H1 (cell line): ENCODE data around the gene ATP13A3. TPM values are rescaled to one million over a fixed set of nuclear protein-coding genes. Genes with fewer than 3 reads are reported as not detected.

Experiments
- CTCF ChIA-PET: fragments of 300-600 bp; sonication (Branson Sonifier 250); formaldehyde crosslinking; loops from one replicate; lab custom pipeline; 2021; ENCODE audit not compliant: partially characterized antibody; lab: Charles Lee
- POLR2A ChIA-PET: fragments of 300-600 bp; sonication (Branson Sonifier 250); formaldehyde crosslinking; loops from one replicate; lab custom pipeline; 2021; ENCODE audit warnings: inconsistent platforms; ENCODE audit not compliant: partially characterized antibody; lab: Charles Lee
- DNase-seq, 2 experiments: peaks; one replicate each; pipeline versions ENCODE4 v3.0.0 to v3.0.0-alpha.2; 2010 to 2022; ENCODE audit warnings: low spot score in 2 of 2, low read depth in 1 of 2, mixed read lengths in 1 of 2
- FAIRE-seq: peaks from 2 replicates; lab custom pipeline; 2011; peaks lifted over from hg19 to GRCh38; lab: Jason Lieb, UNC
- H2AFZ ChIP-seq: 2 replicates; pipeline ENCODE4 v1.8.1; 2012; ENCODE audit warnings: low read length, inconsistent platforms
- H2AK5ac ChIP-seq: 2 replicates; pipeline ENCODE4 v1.6.1; 2013; ENCODE audit warnings: low read depth, low read length
- H2BK120ac ChIP-seq: replicated peaks from 2 replicates; pipeline ENCODE3; 2013; ENCODE audit warnings: low read depth, low read length, inconsistent platforms
- H2BK12ac ChIP-seq: 2 replicates; pipeline ENCODE4 v1.6.1; 2013; ENCODE audit warnings: low read depth, low read length
- H2BK15ac ChIP-seq: 2 replicates; pipeline ENCODE4 v1.6.1; 2013; ENCODE audit warnings: low read length
- H2BK20ac ChIP-seq: 2 replicates; pipeline ENCODE4 v1.6.1; 2013; ENCODE audit warnings: low read length
- H2BK5ac ChIP-seq: 2 replicates; pipeline ENCODE4 v1.6.1; 2013; ENCODE audit warnings: low read depth, low read length
- H3K14ac ChIP-seq: 2 replicates; pipeline ENCODE4 v1.6.1; 2013; ENCODE audit warnings: inconsistent platforms; ENCODE audit not compliant: insufficient read length
- H3K18ac ChIP-seq: 2 replicates; pipeline ENCODE4 v1.6.1; 2013; ENCODE audit warnings: low read length; ENCODE audit errors: extremely low read depth
- H3K23ac ChIP-seq: 2 replicates; pipeline ENCODE4 v1.6.1; 2013; ENCODE audit warnings: inconsistent platforms; ENCODE audit not compliant: insufficient read length
- H3K23me2 ChIP-seq: 2 replicates; pipeline ENCODE4 v1.6.1; 2013; ENCODE audit warnings: low read depth, low read length
- H3K27ac ChIP-seq: 2 replicates; pipeline ENCODE4 v1.6.1; 2011; ENCODE audit warnings: low read depth, low read length, inconsistent platforms
- H3K27me3 ChIP-seq, 4 experiments: replicated peaks in 1 of 4; 1 replicate in 1 of 4; 2 replicates in 3 of 4; pipeline versions ENCODE4 v1.6.1 to v1.8.1; 2011 to 2013; ENCODE audit warnings: low read length in 3 of 4, mild to moderate bottlenecking in 3 of 4, inconsistent platforms in 2 of 4, mixed read lengths in 2 of 4, moderate library complexity in 1 of 4; ENCODE audit not compliant: control insufficient read depth in 3 of 4, insufficient read depth in 3 of 4; ENCODE audit errors: extremely low read depth in 1 of 4
- H3K36me3 ChIP-seq, 4 experiments: 2 replicates each; pipeline versions ENCODE4 v1.6.1 to v1.8.1; 2011 to 2013; ENCODE audit warnings: mild to moderate bottlenecking in 4 of 4, low read length in 3 of 4, moderate library complexity in 2 of 4, control low read depth in 1 of 4, inconsistent platforms in 1 of 4; ENCODE audit not compliant: insufficient read depth in 4 of 4, control insufficient read depth in 2 of 4
- H3K4ac ChIP-seq: replicated peaks from 2 replicates; pipeline ENCODE3; 2013; ENCODE audit warnings: low read length, low read depth, mixed read lengths, inconsistent platforms; ENCODE audit not compliant: insufficient read length
- H3K4me1 ChIP-seq, 4 experiments: replicated peaks in 1 of 4; 1 replicate in 1 of 4; 2 replicates in 3 of 4; pipeline versions ENCODE4 v1.6.1 to v1.8.1; 2011 to 2013; ENCODE audit warnings: low read length in 3 of 4, inconsistent platforms in 2 of 4, mixed read lengths in 1 of 4; ENCODE audit not compliant: insufficient read depth in 4 of 4, control insufficient read depth in 3 of 4
- H3K4me2 ChIP-seq, 2 experiments: 2 replicates each; pipeline versions ENCODE4 v1.6.1 to v1.8.1; 2011 to 2013; ENCODE audit warnings: low read depth in 2 of 2, low read length in 2 of 2, control low read depth in 1 of 2, inconsistent platforms in 1 of 2, mild to moderate bottlenecking in 1 of 2; ENCODE audit not compliant: insufficient read depth in 1 of 2
- H3K4me3 ChIP-seq, 4 experiments: fragments of 200-600, 300-600 bp in 1 of 4; sonication (generic), shearing (Covaris generic), sonication (Bioruptor Twin) in 1 of 4; 2 replicates each; pipeline versions ENCODE4 v1.5.1 to v1.8.1; 2011 to 2016; ENCODE audit warnings: low read length in 4 of 4, low read depth in 3 of 4, control low read depth in 2 of 4, inconsistent platforms in 2 of 4, mild to moderate bottlenecking in 2 of 4, mixed read lengths in 1 of 4, moderate library complexity in 1 of 4; ENCODE audit not compliant: insufficient read depth in 2 of 4; ENCODE audit errors: extremely low read depth in 1 of 4
- H3K56ac ChIP-seq: replicated peaks from 2 replicates; pipeline ENCODE3; 2013; ENCODE audit warnings: low read depth, mild to moderate bottlenecking, mixed read lengths, low read length, inconsistent platforms; ENCODE audit not compliant: insufficient read length
- H3K79me1 ChIP-seq: 2 replicates; pipeline ENCODE4 v1.6.1; 2013; ENCODE audit warnings: low read depth, low read length, control low read depth
- H3K79me2 ChIP-seq, 2 experiments: 2 replicates each; pipeline versions ENCODE4 v1.6.1 to v1.8.1; 2012 to 2013; ENCODE audit warnings: low read length in 2 of 2, mild to moderate bottlenecking in 2 of 2, inconsistent platforms in 1 of 2; ENCODE audit not compliant: insufficient read depth in 2 of 2, control insufficient read depth in 1 of 2
- H3K9ac ChIP-seq, 4 experiments: replicated peaks in 1 of 4; 1 replicate in 1 of 4; 2 replicates in 3 of 4; pipeline versions ENCODE4 v1.6.1 to v1.8.1; 2011 to 2013; ENCODE audit warnings: low read depth in 3 of 4, low read length in 3 of 4, control low read depth in 2 of 4, mild to moderate bottlenecking in 2 of 4, moderate library complexity in 2 of 4, inconsistent platforms in 1 of 4; ENCODE audit errors: extremely low read depth in 1 of 4
- H3K9me3 ChIP-seq, 2 experiments: 2 replicates each; pipeline versions ENCODE4 v1.6.1 to v1.8.1; 2012 to 2013; ENCODE audit warnings: mild to moderate bottlenecking in 2 of 2, moderate library complexity in 2 of 2, control low read depth in 1 of 2, inconsistent platforms in 1 of 2, low read depth in 1 of 2, low read length in 1 of 2, mixed read lengths in 1 of 2; ENCODE audit not compliant: insufficient read depth in 2 of 2
- H4K20me1 ChIP-seq, 2 experiments: replicated peaks in 1 of 2; 2 replicates each; pipeline versions ENCODE3 to v1.8.1; 2011 to 2013; ENCODE audit warnings: inconsistent platforms in 2 of 2, low read length in 2 of 2, mild to moderate bottlenecking in 1 of 2; ENCODE audit not compliant: insufficient read depth in 2 of 2, control insufficient read depth in 1 of 2
- H4K5ac ChIP-seq: 2 replicates; pipeline ENCODE4 v1.6.1; 2013; ENCODE audit warnings: low read length, low read depth, mixed read lengths, inconsistent platforms; ENCODE audit not compliant: insufficient read length
- H4K8ac ChIP-seq: 2 replicates; pipeline ENCODE4 v1.8.0; 2013; ENCODE audit warnings: mild to moderate bottlenecking, moderate library complexity, low read length, inconsistent platforms; ENCODE audit not compliant: insufficient read depth; ENCODE audit errors: extremely low read depth
- H4K91ac ChIP-seq: replicated peaks from 2 replicates; pipeline ENCODE3; 2013; ENCODE audit warnings: low read length, mixed read lengths, inconsistent platforms; ENCODE audit not compliant: insufficient read length
- ASH2L ChIP-seq: fragments of 200-600, 300-600 bp; sonication (generic); IDR thresholded peaks from one replicate; pipeline ENCODE4 v1.7.1; 2017; ENCODE audit warnings: low read length
- GABPA ChIP-seq: IDR thresholded peaks from 2 replicates; pipeline ENCODE4 v1.6.1; 2011; ENCODE audit warnings: mild to moderate bottlenecking, low read length, moderate library complexity, borderline replicate concordance; ENCODE audit not compliant: insufficient read depth
- HDAC2 ChIP-seq, 2 experiments: fragments of 300-600 bp in 1 of 2; sonication (generic) in 1 of 2; IDR thresholded peaks; 2 replicates each; pipeline ENCODE4 v1.6.1; 2011 to 2012; ENCODE audit warnings: low read depth in 2 of 2, low read length in 2 of 2, mild to moderate bottlenecking in 2 of 2, moderate library complexity in 2 of 2, borderline replicate concordance in 1 of 2, inconsistent platforms in 1 of 2
- KDM4A ChIP-seq: IDR thresholded peaks from one replicate; pipeline ENCODE4 v1.7.1; 2012; ENCODE audit warnings: low read depth, mild to moderate bottlenecking, moderate library complexity, low read length, inconsistent platforms; ENCODE audit not compliant: severe bottlenecking
- POU5F1 ChIP-seq: IDR thresholded peaks from 2 replicates; pipeline ENCODE4 v1.6.1; 2011; ENCODE audit warnings: low read depth, mild to moderate bottlenecking, low read length, moderate library complexity
- RAD21 ChIP-seq, 2 experiments: IDR thresholded peaks in 1 of 2; conservative IDR thresholded peaks in 1 of 2; 2 replicates each; pipeline ENCODE4 v1.6.1; 2011; ENCODE audit warnings: low read depth in 2 of 2, low read length in 2 of 2, improper control_type of control experiment in 1 of 2, inconsistent platforms in 1 of 2, mild to moderate bottlenecking in 1 of 2, moderate library complexity in 1 of 2
- SP4 ChIP-seq: IDR thresholded peaks from 2 replicates; pipeline ENCODE4 v1.6.1; 2012; ENCODE audit warnings: low read length, inconsistent platforms
- TAF7 ChIP-seq: optimal IDR thresholded peaks from 2 replicates; pipeline ENCODE3; 2011; ENCODE audit warnings: low read depth, mild to moderate bottlenecking, inconsistent platforms, low read length, moderate library complexity, borderline replicate concordance
- TEAD4 ChIP-seq: IDR thresholded peaks from 2 replicates; pipeline ENCODE4 v1.6.1; 2012; ENCODE audit warnings: low read depth, low read length, inconsistent platforms, mixed read lengths
- WGBS, 2 experiments: shearing (Covaris generic) in 1 of 2; methylation state at CpG; one replicate each; pipeline versions ENCODE4 v1.1.6 to v1.1.7; 2013 to 2015; ENCODE audit warnings: low lambda C conversion rate in 2 of 2, mixed read lengths in 2 of 2, inconsistent platforms in 1 of 2, low coverage in 1 of 2, missing lambda C conversion rate in 1 of 2; ENCODE audit not compliant: insufficient replicate concordance in 2 of 2, insufficient coverage in 1 of 2, insufficient read length in 1 of 2; ENCODE audit errors: extremely low coverage in 1 of 2, missing lambda C conversion rate in 1 of 2; 5-methylcytosine and 5-hydroxymethylcytosine counted together
- polyA plus RNA-seq, 7 experiments: library from polyadenylated mRNA; depleted of rRNA in 3 of 7; stranded (reverse) in 5 of 7; unstranded in 2 of 7; fragments of >200 nt in 5 of 7; fragments of 200-250 nt in 2 of 7; gene quantifications; 1 replicate in 5 of 7; 2 replicates in 1 of 7; 4 replicates in 1 of 7; pipeline versions ENCODE4 v1.2.1 to v1.2.3, GENCODE V29; 2011 to 2013; ENCODE audit warnings: missing spikeins in 2 of 7, mixed read lengths in 2 of 7
- total RNA-seq: library from RNA; stranded (reverse); fragmentation: NEBNext Ultra II Directional; extraction: Animal tissue kit (Norgen Biotek cat#: 25700); gene quantifications from 2 replicates; pipeline ENCODE4 v1.2.1, GENCODE V29; 2021
- TF ChIP-seq, protein P1 (sequence below), 3 experiments: IDR thresholded peaks; 1 replicate in 2 of 3; 2 replicates in 1 of 3; pipeline versions ENCODE4 v1.5.1 to v1.6.1; 2011; ENCODE audit warnings: low read length in 3 of 3, mild to moderate bottlenecking in 3 of 3, inconsistent platforms in 2 of 3, low read depth in 1 of 3, moderate library complexity in 1 of 3; ENCODE audit not compliant: insufficient read depth in 1 of 3; ENCODE audit errors: control extremely low read depth in 1 of 3

ATP13A3 gene
- total and polyA plus RNA-seq, 2 of the 8 experiments (the other 6 are each of a cell fraction or from before 2014, with no cell fraction given), result 18.6 to 92.2 TPM

DNA sequence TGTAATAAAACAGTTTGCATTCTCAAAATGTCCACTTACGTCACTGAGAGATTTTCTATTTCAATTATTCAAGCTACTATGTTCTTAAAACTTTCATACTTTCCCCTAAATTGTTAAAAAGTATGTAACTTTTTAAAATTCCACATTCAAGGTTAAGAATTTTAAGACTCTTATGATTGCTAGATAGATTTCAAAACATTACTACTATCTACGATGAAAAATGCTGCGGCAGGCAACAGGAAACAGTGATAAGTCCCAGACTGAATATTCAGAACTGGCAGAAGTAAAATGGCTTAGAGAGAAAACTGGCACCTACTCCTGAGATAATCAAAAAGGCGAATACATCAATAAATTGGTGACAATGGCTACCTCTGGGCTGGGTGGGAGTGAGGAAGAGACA lies 16.2 kb downstream of the ATP13A3 start:
- DNase-seq (no peak), FAIRE-seq (no peak)
- CTCF ChIA-PET, result interaction anchor here (0.6 to 6.1 kb wide), 8 partner anchors 10 to 124 kb away, joined by 3 to 50 read pairs (median 6); no protein-coding TSS in a partner anchor
- Histone ChIP-seq H3K9ac (no peak overlapping the region), H3K9me3 (no peaks in the 10 kb centered on the region), H2BK20ac (no peak overlapping the region), H3K14ac (no peak overlapping the region), H2BK5ac (no peak overlapping the region), H3K23ac (no peak overlapping the region), H3K18ac (no peak overlapping the region), H2BK15ac (no peak overlapping the region), H4K20me1 (peaks cover 9 to 10% of the 10 kb centered on the region in 2 experiments), H3K23me2 (no peaks in the 10 kb centered on the region), H2BK120ac (no peak overlapping the region), H3K79me1 (no peaks in the 10 kb centered on the region), H3K4me1 (peaks cover 0 to 5% (median 1%) of the 10 kb centered on the region in 4 experiments; a peak in 3 of 7 replicates), H4K8ac (no peak overlapping the region), H2AK5ac (no peak overlapping the region), H4K91ac (no peak overlapping the region), H3K4me3 (no peak overlapping the region), H3K4ac (no peak overlapping the region), H2BK12ac (no peak overlapping the region), H2AFZ (no peak overlapping the region), H3K79me2 (peaks cover 0 to 99% of the 10 kb centered on the region in 2 experiments; a peak in 3 of 4 replicates), H4K5ac (no peak overlapping the region), H3K27ac (no peak overlapping the region), H3K56ac (no peak overlapping the region), H3K4me2 (no peak overlapping the region), H3K27me3 (no peaks in the 10 kb centered on the region), H3K36me3 (no peaks in the 10 kb centered on the region)
- POLR2A ChIA-PET, result interaction anchor here (3.4 kb wide), 1 partner anchor 15 kb away, joined by 11 read pairs; no protein-coding TSS in a partner anchor
- 86% methylated on average over 4 of the region's 4 CpGs; no CpG with 5 or more reads in 1 of the 2 experiments for WGBS, 2 experiments
- TF ChIP-seq SP4 (no peak), KDM4A (no peak), TAF7 (no peak), RAD21 (IDR thresholded peaks at IDR 0.05 in 1 of 2, conservative IDR thresholded peaks at IDR 0.05 in 1 of 2; ENCODE audit: low read depth in 2 of 2, low read length in 2 of 2) (no peak), ASH2L (no peak), TEAD4 (no peak), HDAC2 (IDR thresholded peaks at IDR 0.05; ENCODE audit: borderline replicate concordance in 1 of 2, low read depth in 2 of 2, low read length in 2 of 2) (no peak), POU5F1 (no peak), GABPA (no peak)
- TF ChIP-seq, protein P1, sequence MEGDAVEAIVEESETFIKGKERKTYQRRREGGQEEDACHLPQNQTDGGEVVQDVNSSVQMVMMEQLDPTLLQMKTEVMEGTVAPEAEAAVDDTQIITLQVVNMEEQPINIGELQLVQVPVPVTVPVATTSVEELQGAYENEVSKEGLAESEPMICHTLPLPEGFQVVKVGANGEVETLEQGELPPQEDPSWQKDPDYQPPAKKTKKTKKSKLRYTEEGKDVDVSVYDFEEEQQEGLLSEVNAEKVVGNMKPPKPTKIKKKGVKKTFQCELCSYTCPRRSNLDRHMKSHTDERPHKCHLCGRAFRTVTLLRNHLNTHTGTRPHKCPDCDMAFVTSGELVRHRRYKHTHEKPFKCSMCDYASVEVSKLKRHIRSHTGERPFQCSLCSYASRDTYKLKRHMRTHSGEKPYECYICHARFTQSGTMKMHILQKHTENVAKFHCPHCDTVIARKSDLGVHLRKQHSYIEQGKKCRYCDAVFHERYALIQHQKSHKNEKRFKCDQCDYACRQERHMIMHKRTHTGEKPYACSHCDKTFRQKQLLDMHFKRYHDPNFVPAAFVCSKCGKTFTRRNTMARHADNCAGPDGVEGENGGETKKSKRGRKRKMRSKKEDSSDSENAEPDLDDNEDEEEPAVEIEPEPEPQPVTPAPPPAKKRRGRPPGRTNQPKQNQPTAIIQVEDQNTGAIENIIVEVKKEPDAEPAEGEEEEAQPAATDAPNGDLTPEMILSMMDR (IDR thresholded peaks at IDR 0.05; ENCODE audit: control extremely low read depth in 1 of 3, insufficient read depth in 1 of 3, low read depth in 1 of 3, low read length in 3 of 3), result no peak
